H9 (cell line): Measurements from ENCODE around the gene GPD1L. TPM values are rescaled to one million over a fixed set of nuclear protein-coding genes. Genes with fewer than 3 reads are reported as not detected.

Experiments
- DNase-seq: peaks from one replicate; pipeline ENCODE4 v3.0.0-alpha.2; 2017
- H2AFZ ChIP-seq: one replicate; pipeline ENCODE4 v1.6.1; 2013; ENCODE audit warnings: mild to moderate bottlenecking, low read length, control low read depth, moderate library complexity
- H2AK5ac ChIP-seq: 2 replicates; pipeline ENCODE4 v1.6.1; 2013; ENCODE audit warnings: low read length, control low read depth, mixed read lengths; ENCODE audit not compliant: insufficient read length
- H2BK120ac ChIP-seq: one replicate; pipeline ENCODE4 v1.6.1; 2013; ENCODE audit warnings: low read depth, mild to moderate bottlenecking, low read length, control low read depth, inconsistent platforms; ENCODE audit not compliant: poor library complexity, severe bottlenecking
- H2BK12ac ChIP-seq: 2 replicates; pipeline ENCODE4 v1.6.1; 2013; ENCODE audit warnings: low read length, control low read depth, mixed read lengths, low read depth; ENCODE audit not compliant: insufficient read length
- H2BK15ac ChIP-seq: 2 replicates; pipeline ENCODE4 v1.6.1; 2013; ENCODE audit warnings: low read depth, low read length, control low read depth
- H2BK20ac ChIP-seq: one replicate; pipeline ENCODE4 v1.6.1; 2013; ENCODE audit warnings: low read depth, mild to moderate bottlenecking, low read length, control low read depth, inconsistent platforms; ENCODE audit not compliant: poor library complexity, severe bottlenecking
- H2BK5ac ChIP-seq: 2 replicates; pipeline ENCODE4 v1.6.1; 2013; ENCODE audit warnings: low read length, control low read depth, mixed read lengths; ENCODE audit not compliant: insufficient read length
- H3K14ac ChIP-seq: 2 replicates; pipeline ENCODE4 v1.6.1; 2013; ENCODE audit warnings: low read length, control low read depth; ENCODE audit not compliant: insufficient read depth
- H3K18ac ChIP-seq: 2 replicates; pipeline ENCODE4 v1.6.1; 2013; ENCODE audit warnings: low read depth, mild to moderate bottlenecking, mixed read lengths, low read length, control low read depth; ENCODE audit not compliant: insufficient read length
- H3K23ac ChIP-seq: 2 replicates; pipeline ENCODE4 v1.6.1; 2013; ENCODE audit warnings: low read length, control low read depth, mixed read lengths, low read depth; ENCODE audit not compliant: insufficient read length
- H3K23me2 ChIP-seq: 2 replicates; pipeline ENCODE4 v1.6.1; 2013; ENCODE audit warnings: low read depth, mild to moderate bottlenecking, mixed read lengths, low read length, control low read depth; ENCODE audit not compliant: insufficient read length, poor library complexity, severe bottlenecking
- H3K27ac ChIP-seq: 2 replicates; pipeline ENCODE4 v1.5.1; 2013; ENCODE audit warnings: low read length, control low read depth, mixed read lengths, low read depth; ENCODE audit not compliant: insufficient read length
- H3K27me3 ChIP-seq: 2 replicates; pipeline ENCODE4 v1.6.1; 2013; ENCODE audit warnings: low read length, control low read depth, inconsistent platforms; ENCODE audit not compliant: insufficient read depth
- H3K4ac ChIP-seq: 2 replicates; pipeline ENCODE4 v1.6.1; 2013; ENCODE audit warnings: low read depth, mild to moderate bottlenecking, control low read depth, inconsistent platforms, low read length, moderate library complexity
- H3K4me1 ChIP-seq: 2 replicates; pipeline ENCODE4 v1.6.1; 2013; ENCODE audit warnings: low read length, control low read depth, inconsistent platforms; ENCODE audit not compliant: insufficient read depth
- H3K4me2 ChIP-seq: 2 replicates; pipeline ENCODE4 v1.6.1; 2013; ENCODE audit warnings: low read length, control low read depth, mixed read lengths; ENCODE audit not compliant: insufficient read length, insufficient read depth
- H3K56ac ChIP-seq: 2 replicates; pipeline ENCODE4 v1.6.1; 2013; ENCODE audit warnings: low read depth, mild to moderate bottlenecking, mixed read lengths, low read length, control low read depth; ENCODE audit not compliant: insufficient read length
- H3K79me1 ChIP-seq: 2 replicates; pipeline ENCODE4 v1.6.1; 2013; ENCODE audit warnings: low read depth, mild to moderate bottlenecking, moderate library complexity, low read length, control low read depth, inconsistent platforms; ENCODE audit not compliant: insufficient read depth, poor library complexity, severe bottlenecking
- H3K79me2 ChIP-seq: 2 replicates; pipeline ENCODE4 v1.6.1; 2013; ENCODE audit warnings: low read length, control low read depth, inconsistent platforms; ENCODE audit not compliant: insufficient read depth
- H3K9ac ChIP-seq: 2 replicates; pipeline ENCODE4 v1.6.1; 2013; ENCODE audit warnings: low read length, control low read depth, mixed read lengths; ENCODE audit not compliant: insufficient read length; ENCODE audit errors: extremely low read depth
- H3K9me3 ChIP-seq: one replicate; pipeline ENCODE4 v1.6.1; 2013; ENCODE audit warnings: low read depth, low read length, inconsistent platforms; ENCODE audit not compliant: control insufficient read depth
- H3T11ph ChIP-seq: one replicate; pipeline ENCODE4 v1.6.1; 2013; ENCODE audit warnings: mild to moderate bottlenecking, low read length, control low read depth, inconsistent platforms
- H4K20me1 ChIP-seq: one replicate; pipeline ENCODE4 v1.6.1; 2013; ENCODE audit not compliant: control insufficient read depth, insufficient read length, insufficient read depth
- H4K5ac ChIP-seq: 2 replicates; pipeline ENCODE4 v1.6.1; 2013; ENCODE audit warnings: low read depth, mild to moderate bottlenecking, mixed read lengths, low read length, control low read depth; ENCODE audit not compliant: insufficient read length
- H4K8ac ChIP-seq: replicated peaks from 2 replicates; pipeline ENCODE4 v1.6.1; 2013; ENCODE audit warnings: low read length, control low read depth, mixed read lengths, low read depth; ENCODE audit not compliant: insufficient read length
- H4K91ac ChIP-seq: 2 replicates; pipeline ENCODE4 v1.6.1; 2013; ENCODE audit warnings: low read depth, mild to moderate bottlenecking, moderate library complexity, mixed read lengths, low read length, control low read depth; ENCODE audit not compliant: insufficient read length
- H3K27ac Mint-ChIP-seq, 3 experiments: 2 replicates in 2 of 3; 3 replicates in 1 of 3; pipeline ENCODE4 v1.8.0; 2020 to 2021; ENCODE audit warnings: mixed read lengths in 3 of 3, mild to moderate bottlenecking in 1 of 3, moderate library complexity in 1 of 3
- H3K27me3 Mint-ChIP-seq: 2 replicates; pipeline ENCODE4 v1.8.0; 2021; ENCODE audit warnings: low read depth, mild to moderate bottlenecking, moderate library complexity, mixed read lengths
- H3K36me3 Mint-ChIP-seq, 3 experiments: 2 replicates in 2 of 3; 3 replicates in 1 of 3; pipeline ENCODE4 v1.8.0; 2020 to 2021; ENCODE audit warnings: low read depth in 3 of 3, mixed read lengths in 3 of 3; ENCODE audit not compliant: insufficient read depth in 1 of 3
- H3K4me1 Mint-ChIP-seq, 2 experiments: 2 replicates each; pipeline ENCODE4 v1.8.0; 2020; ENCODE audit warnings: mixed read lengths in 2 of 2
- H3K4me3 Mint-ChIP-seq, 2 experiments: 2 replicates in 1 of 2; 3 replicates in 1 of 2; pipeline ENCODE4 v1.8.0; 2020 to 2021; ENCODE audit warnings: mild to moderate bottlenecking in 2 of 2, mixed read lengths in 2 of 2, moderate library complexity in 1 of 2
- H3K9me3 Mint-ChIP-seq, 2 experiments: 2 replicates in 1 of 2; 3 replicates in 1 of 2; pipeline ENCODE4 v1.8.0; 2020; ENCODE audit warnings: mild to moderate bottlenecking in 2 of 2, mixed read lengths in 2 of 2, moderate library complexity in 1 of 2
- CTCF ChIP-seq: fragments of 200-600 bp; sonication (generic); conservative IDR thresholded peaks from 3 replicates; pipeline ENCODE4 v1.8.0; 2021; ENCODE audit warnings: antibody characterized with exemption, mild to moderate bottlenecking
- WGBS: extraction: QIAGEN DNeasy Blood & Tissue Kit; methylation state at CpG from one replicate; pipeline ENCODE4 v1.1.7; 2013; ENCODE audit warnings: missing lambda C conversion rate, low lambda C conversion rate, mixed read lengths; ENCODE audit not compliant: insufficient read length; ENCODE audit errors: extremely low coverage; 5-methylcytosine and 5-hydroxymethylcytosine counted together
- total RNA-seq: library from RNA; stranded (reverse); gene quantifications from 2 replicates; pipeline ENCODE4 v1.2.1, GENCODE V29; 2021

Gene GPD1L
- total RNA-seq, 1 experiment from 2014 or later: 3.7 TPM

DNA sequence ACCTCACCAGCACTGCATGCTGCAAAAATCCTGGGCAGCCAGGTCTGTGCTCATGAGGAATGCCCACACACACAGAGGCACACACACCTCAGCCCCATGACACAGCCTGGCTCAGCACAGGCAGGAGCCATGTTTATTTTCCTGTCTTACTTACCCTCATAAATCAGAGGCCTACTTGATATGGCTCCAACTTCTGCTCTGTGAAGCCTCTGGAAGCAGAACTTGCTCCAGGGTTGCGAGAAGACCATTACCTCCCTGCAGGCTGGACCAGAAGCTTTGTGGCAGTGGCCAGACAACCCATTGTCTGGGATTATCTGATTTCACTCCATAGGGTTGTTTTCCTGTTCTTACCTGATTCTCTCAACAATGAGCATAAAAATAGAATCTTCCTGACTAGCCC is 88.2 kb downstream of the GPD1L start:
- no peaks in the 10 kb centered on the region for H3K23me2 ChIP-seq
- no peak overlapping the region for H3K9ac ChIP-seq
- H3K27me3 ChIP-seq: no peaks in the 10 kb centered on the region
- H2BK15ac ChIP-seq: no peak overlapping the region
- peaks cover 5% of the 10 kb centered on the region; the same call in 1 of the 2 replicates for H3K27me3 Mint-ChIP-seq
- no peak overlapping the region for H2BK120ac ChIP-seq
- no peak for DNase-seq
- H3T11ph ChIP-seq: no peak overlapping the region
- no peak overlapping the region for H2BK12ac ChIP-seq
- H3K9me3 Mint-ChIP-seq: no peaks in the 10 kb centered on the region
- no peak overlapping the region for H3K4ac ChIP-seq
- no peak overlapping the region for H4K8ac ChIP-seq
- H3K4me2 ChIP-seq: no peak overlapping the region
- TF ChIP-seq CTCF: no peak
- H2AFZ ChIP-seq: no peak overlapping the region
- no peaks in the 10 kb centered on the region for H3K4me1 ChIP-seq
- no peaks in the 10 kb centered on the region for H3K79me1 ChIP-seq
- H3K36me3 Mint-ChIP-seq: no peaks in the 10 kb centered on the region
- H3K23ac ChIP-seq: no peak overlapping the region
- H3K14ac ChIP-seq: no peak overlapping the region
- no peak overlapping the region for H3K56ac ChIP-seq
- H4K5ac ChIP-seq: no peak overlapping the region
- H2BK5ac ChIP-seq: no peak overlapping the region
- H4K91ac ChIP-seq: no peak overlapping the region
- WGBS: no CpG with 5 or more reads among the region's 1 CpG
- no peak overlapping the region for H3K4me3 Mint-ChIP-seq
- H3K4me1 Mint-ChIP-seq: peaks cover 3% of the 10 kb centered on the region in 2 experiments; a peak in 3 of 4 replicates
- no peaks in the 10 kb centered on the region for H3K9me3 ChIP-seq
- no peaks in the 10 kb centered on the region for H4K20me1 ChIP-seq
- H3K18ac ChIP-seq: no peak overlapping the region
- H3K27ac ChIP-seq: no peak overlapping the region
- H2BK20ac ChIP-seq: no peak overlapping the region
- H3K79me2 ChIP-seq: no peaks in the 10 kb centered on the region
- no peak overlapping the region for H2AK5ac ChIP-seq
- H3K27ac Mint-ChIP-seq: no peak overlapping the region; a peak in 2 of 7 replicates
